SK-N-SH (cell line): Measurements from ENCODE around the gene KERA. TPM values are rescaled to one million over a fixed set of nuclear protein-coding genes. Genes with fewer than 3 reads are reported as not detected.

Experiments
- CTCF ChIA-PET: fragments of 300-600, 350-600 bp; formaldehyde crosslinking; extraction: SDS; loops from one replicate; lab custom pipeline; 2021; lab: Yijun Ruan, JAX
- POLR2A ChIA-PET: fragments of 350-600 bp; sonication (Branson Sonifier 250); formaldehyde crosslinking; extraction: SDS; loops from one replicate; lab custom pipeline; 2020; ENCODE audit warnings: antibody characterized with exemption, inconsistent platforms; lab: Yijun Ruan, JAX
- DNase-seq: peaks from one replicate; pipeline ENCODE4 v3.0.0; 2012
- H2AFZ ChIP-seq: fragments of 200-600 bp; sonication (generic); 2 replicates; pipeline ENCODE4 v1.8.1; 2016; ENCODE audit warnings: antibody characterized with exemption, mild to moderate bottlenecking, low read depth
- H3F3A ChIP-seq: fragments of 200-600 bp; sonication (generic); replicated peaks from 2 replicates; pipeline ENCODE3; 2016; ENCODE audit warnings: antibody characterized with exemption, mild to moderate bottlenecking; ENCODE audit not compliant: insufficient read depth
- H3K27ac ChIP-seq, 2 experiments: fragments of 200-500 bp in 1 of 2; fragments of 200-600 bp in 1 of 2; sonication (Bioruptor generic) in 1 of 2; sonication (generic), shearing (Covaris generic) in 1 of 2; 2 replicates each; pipeline versions ENCODE4 v1.5.1 to v1.6.1; 2014 to 2016; ENCODE audit warnings: low read depth in 2 of 2, inconsistent platforms in 1 of 2, low read length in 1 of 2, mild to moderate bottlenecking in 1 of 2, mixed read lengths in 1 of 2
- H3K27me3 ChIP-seq: fragments of 200-600 bp; sonication (generic), shearing (Covaris generic); 2 replicates; pipeline ENCODE4 v1.6.1; 2016; ENCODE audit warnings: mixed run types; ENCODE audit not compliant: insufficient read depth
- H3K36me3 ChIP-seq, 2 experiments: fragments of 200-500 bp in 1 of 2; fragments of 200-600 bp in 1 of 2; sonication (Bioruptor generic) in 1 of 2; sonication (generic) in 1 of 2; replicated peaks in 1 of 2; 2 replicates each; pipeline versions ENCODE3 to v1.5.1; 2014 to 2016; ENCODE audit warnings: low read length in 1 of 2, mild to moderate bottlenecking in 1 of 2; ENCODE audit not compliant: insufficient read depth in 2 of 2, control insufficient read depth in 1 of 2
- H3K4me1 ChIP-seq, 2 experiments: fragments of 200-500 bp in 1 of 2; fragments of 200-600 bp in 1 of 2; sonication (Bioruptor generic) in 1 of 2; sonication (generic), shearing (Covaris generic) in 1 of 2; 2 replicates each; pipeline versions ENCODE4 v1.5.1 to v1.6.1; 2014 to 2016; ENCODE audit warnings: low read depth in 1 of 2, low read length in 1 of 2, mixed run types in 1 of 2; ENCODE audit not compliant: insufficient read depth in 2 of 2, control insufficient read depth in 1 of 2
- H3K4me2 ChIP-seq: fragments of 200-600 bp; sonication (generic), shearing (Covaris generic); 2 replicates; pipeline ENCODE4 v1.6.1; 2017; ENCODE audit warnings: mixed run types
- H3K4me3 ChIP-seq, 2 experiments: fragments of 200-500 bp in 1 of 2; fragments of 200-600 bp in 1 of 2; sonication (Bioruptor generic) in 1 of 2; sonication (generic), shearing (Covaris generic) in 1 of 2; 2 replicates each; pipeline versions ENCODE4 v1.5.1 to v1.8.1; 2014 to 2016; ENCODE audit warnings: low read depth in 2 of 2, inconsistent platforms in 1 of 2, low read length in 1 of 2, mild to moderate bottlenecking in 1 of 2, mixed read lengths in 1 of 2, moderate library complexity in 1 of 2
- H3K79me2 ChIP-seq: fragments of 200-600 bp; sonication (generic); 2 replicates; pipeline ENCODE4 v1.8.1; 2017; ENCODE audit warnings: mild to moderate bottlenecking; ENCODE audit not compliant: insufficient read depth
- H3K9ac ChIP-seq: fragments of 200-600 bp; sonication (generic); 2 replicates; pipeline ENCODE4 v1.6.1; 2017; ENCODE audit warnings: mixed run types
- H3K9me2 ChIP-seq: fragments of 200-600 bp; sonication (generic); 2 replicates; pipeline ENCODE4 v1.6.1; 2017; ENCODE audit warnings: mixed run types
- H3K9me3 ChIP-seq: fragments of 200-600 bp; sonication (generic); 2 replicates; pipeline ENCODE4 v1.6.1; 2017; ENCODE audit warnings: mixed run types, mild to moderate bottlenecking, moderate library complexity
- H4K20me1 ChIP-seq: fragments of 200-600 bp; sonication (generic); 2 replicates; pipeline ENCODE4 v1.6.1; 2017; ENCODE audit warnings: mild to moderate bottlenecking, mixed run types; ENCODE audit not compliant: insufficient read depth
- CHD2 ChIP-seq: fragments of 150-350 bp; IDR thresholded peaks from 2 replicates; pipeline ENCODE4 v1.6.1; 2018; ENCODE audit warnings: low read length; ENCODE audit not compliant: partially characterized antibody
- ELF1 ChIP-seq: IDR thresholded peaks from 2 replicates; pipeline ENCODE4 v1.4.0; 2012
- EP300 ChIP-seq, 2 experiments: IDR thresholded peaks; 2 replicates each; pipeline versions ENCODE4 v1.4.0 to v1.6.1; 2012; ENCODE audit warnings: borderline replicate concordance in 1 of 2, low read depth in 1 of 2, low read length in 1 of 2
- FOXM1 ChIP-seq: IDR thresholded peaks from 2 replicates; pipeline ENCODE4 v1.4.0; 2012; ENCODE audit warnings: low read depth, mild to moderate bottlenecking
- GATA2 ChIP-seq: sonication (generic); formaldehyde crosslinking; IDR thresholded peaks from 2 replicates; pipeline ENCODE4 v1.5.0; 2020; ENCODE audit warnings: mild to moderate bottlenecking, missing genetic modification reagents
- IRF3 ChIP-seq: fragments of 150-350 bp; IDR thresholded peaks from 2 replicates; pipeline ENCODE4 v1.6.1; 2016; ENCODE audit warnings: mild to moderate bottlenecking, low read depth, low read length
- MAX ChIP-seq: IDR thresholded peaks from 2 replicates; pipeline ENCODE4 v1.4.0; 2012; ENCODE audit warnings: low read depth
- MEF2A ChIP-seq: IDR thresholded peaks from 2 replicates; pipeline ENCODE4 v1.4.0; 2012; ENCODE audit warnings: low read depth, borderline replicate concordance
- NFIC ChIP-seq: IDR thresholded peaks from 2 replicates; pipeline ENCODE4 v1.4.0; 2012; ENCODE audit warnings: borderline replicate concordance
- NRF1 ChIP-seq: IDR thresholded peaks from 2 replicates; pipeline ENCODE4 v1.6.1; 2012; ENCODE audit warnings: low read depth, mild to moderate bottlenecking, low read length
- RAD21 ChIP-seq: IDR thresholded peaks from 2 replicates; pipeline ENCODE4 v1.6.1; 2012; ENCODE audit warnings: mild to moderate bottlenecking, low read length
- RFX5 ChIP-seq: IDR thresholded peaks from 2 replicates; pipeline ENCODE4 v1.6.1; 2012; ENCODE audit warnings: mild to moderate bottlenecking, improper control_type of control experiment, low read length
- TAF1 ChIP-seq: IDR thresholded peaks from 2 replicates; pipeline ENCODE4 v1.6.1; 2012; ENCODE audit warnings: low read depth, mild to moderate bottlenecking, low read length, moderate library complexity, borderline replicate concordance
- TEAD4 ChIP-seq: IDR thresholded peaks from 2 replicates; pipeline ENCODE4 v1.4.0; 2012; ENCODE audit warnings: mild to moderate bottlenecking, borderline replicate concordance; ENCODE audit not compliant: insufficient read depth
- USF2 ChIP-seq: fragments of 150-350 bp; IDR thresholded peaks from 2 replicates; pipeline ENCODE4 v1.6.1; 2017; ENCODE audit warnings: antibody characterized with exemption, low read length, low read depth, borderline replicate concordance
- WGBS: methylation state at CpG from one replicate; pipeline ENCODE4 v1.1.6; 2017; ENCODE audit warnings: low lambda C conversion rate; 5-methylcytosine and 5-hydroxymethylcytosine counted together
- polyA plus RNA-seq, 3 experiments: library from polyadenylated mRNA; depleted of rRNA; stranded (reverse); fragments of >200 nt; gene quantifications; 2 replicates each; pipeline ENCODE4 v1.2.3, GENCODE V29; 2012

KERA gene
- polyA plus RNA-seq, 1 of the 3 experiments (the other 2 are of a cell fraction) = not detected

- Histone ChIP-seq H3K4me1 (no peaks in the 10 kb centered on the region), H3K9me2 (no peaks in the 10 kb centered on the region), H3K27ac (no peak overlapping the region), H3K9ac (no peak overlapping the region), H3K36me3 (no peaks in the 10 kb centered on the region), H4K20me1 (no peaks in the 10 kb centered on the region), H3K79me2 (no peaks in the 10 kb centered on the region), H3K9me3 (no peaks in the 10 kb centered on the region), H3F3A (no peaks in the 10 kb centered on the region), H3K4me3 (no peak overlapping the region), H2AFZ (no peak overlapping the region), H3K27me3 (no peaks in the 10 kb centered on the region), H3K4me2 (no peak overlapping the region)
- no peak for DNase-seq
- 74% methylated on average over 1 of the region's 1 CpG for WGBS
- TF ChIP-seq TEAD4 = no peak
- TF ChIP-seq IRF3 = no peak
- TF ChIP-seq RFX5 = no peak
- no peak for TF ChIP-seq TAF1
- no peak for TF ChIP-seq EP300 (IDR thresholded peaks at IDR 0.05; ENCODE audit: borderline replicate concordance in 1 of 2, low read depth in 1 of 2, low read length in 1 of 2)
- no peak for TF ChIP-seq NFIC
- no peak for TF ChIP-seq RAD21
- ChIA-PET POLR2A (no interaction called here), CTCF (interaction anchor here (2.0 kb wide), 1 partner anchor 276 kb away, joined by 6 read pairs; no protein-coding TSS in a partner anchor)
These were observed 20.7 kb upstream of the KERA start for GRCh38 chr12:91078501-91078900.

GRCh38 chr12:91077228-91077954, 19.6 kb upstream of the KERA start:
- H3K4me2 ChIP-seq = no peak overlapping the region
- H3F3A ChIP-seq = no peaks in the 10 kb centered on the region
- no peaks in the 10 kb centered on the region for H3K36me3 ChIP-seq
- no peaks in the 10 kb centered on the region for H3K9me2 ChIP-seq
- H3K27ac ChIP-seq = no peak overlapping the region
- no peaks in the 10 kb centered on the region for H4K20me1 ChIP-seq
- no peak overlapping the region for H3K4me3 ChIP-seq
- no peaks in the 10 kb centered on the region for H3K27me3 ChIP-seq
- CTCF ChIA-PET = interaction anchor here (2.0 kb wide), 1 partner anchor 277 kb away, joined by 6 read pairs; no protein-coding TSS in a partner anchor
- WGBS = 78% methylated on average over 5 of the region's 5 CpGs
- DNase-seq = no peak
- H3K9ac ChIP-seq = no peak overlapping the region
- TF ChIP-seq MAX (no peak), EP300 (IDR thresholded peaks at IDR 0.05; ENCODE audit: borderline replicate concordance in 1 of 2, low read depth in 1 of 2, low read length in 1 of 2) (no peak), ELF1 (no peak), CHD2 (no peak), USF2 (no peak), NRF1 (no peak), FOXM1 (no peak), NFIC (no peak), RFX5 (no peak), MEF2A (no peak), GATA2 (CRISPR knock-in tag) (no peak)
- no peak overlapping the region for H2AFZ ChIP-seq
- no peaks in the 10 kb centered on the region for H3K79me2 ChIP-seq
- POLR2A ChIA-PET = no interaction called here
- H3K4me1 ChIP-seq = no peaks in the 10 kb centered on the region
- H3K9me3 ChIP-seq = no peaks in the 10 kb centered on the region
